ENCODE measurements around the gene SMG1.
"Not testable (repeated sequence)": the region's sequence is repeated elsewhere in the genome, so short reads cannot be mapped to it uniquely, and the experiment has no call there.

- not testable (repeated sequence) for TF ChIP-seq CTCF, POLR2A (IDR thresholded peaks at IDR 0.05)
Measured at GRCh38 chr16:18781232-18781631, 145.0 kb downstream of the SMG1 start.
